Psoas muscle (tissue), 8 donors: ENCODE results near the gene POMC. TPM values are rescaled to one million over a fixed set of nuclear protein-coding genes. Genes with fewer than 3 reads are reported as not detected.
A peak's percentile ranks its signal among the peaks of the same experiment; 100 is the strongest.
"Not testable (repeated sequence)": the region's sequence is repeated elsewhere in the genome, so short reads cannot be mapped to it uniquely, and the experiment has no call there.

Experiments used
- ATAC-seq, 4 donors: fragments of 200-7000 bp; cut with Tn5 transposase; one replicate each; pipeline ENCODE4 v1.9.1; 2020; ENCODE audit warnings: moderate library complexity in 3 of 4, mild to moderate bottlenecking in 2 of 4
- DNase-seq, 2 donors: peaks; one replicate each; pipeline ENCODE4 v3.0.0-alpha.2; 2020
- H3K27ac ChIP-seq: fragments of 200-600 bp; one replicate; pipeline ENCODE4 v1.8.0; 2022
- H3K27me3 ChIP-seq, 3 donors: fragments of 200-600 bp in 1 of 3; one replicate each; pipeline versions ENCODE4 v1.6.1 to v1.8.0; 2013 to 2022; ENCODE audit warnings: low read length in 2 of 3, mild to moderate bottlenecking in 2 of 3, moderate library complexity in 1 of 3; ENCODE audit not compliant: insufficient read depth in 3 of 3
- H3K36me3 ChIP-seq, 2 donors: fragments of 200-600 bp in 1 of 2; one replicate each; pipeline versions ENCODE4 v1.6.1 to v1.8.0; 2013 to 2022; ENCODE audit warnings: low read depth in 1 of 2, mild to moderate bottlenecking in 1 of 2, moderate library complexity in 1 of 2; ENCODE audit not compliant: insufficient read depth in 1 of 2
- H3K4me1 ChIP-seq: fragments of 200-600 bp; one replicate; pipeline ENCODE4 v1.8.0; 2022
- H3K4me3 ChIP-seq: fragments of 200-600 bp; one replicate; pipeline ENCODE4 v1.8.0; 2022; ENCODE audit warnings: mild to moderate bottlenecking
- H3K9me3 ChIP-seq: fragments of 200-600 bp; one replicate; pipeline ENCODE4 v1.8.0; 2022
- CTCF ChIP-seq: fragments of 200-600 bp; IDR thresholded peaks from one replicate; pipeline ENCODE4 v1.8.0; 2022; ENCODE audit warnings: antibody characterized with exemption
- WGBS, 3 donors: extraction: QIAGEN DNeasy Blood & Tissue Kit; methylation state at CpG; one replicate each; pipeline versions ENCODE4 v1.1.6 to v1.1.7; 2013; 5-methylcytosine and 5-hydroxymethylcytosine counted together
- intact Hi-C, 2 donors: fragments of 100-400 bp; cut with DNase I; formaldehyde crosslinking; loops; one replicate each; pipeline versions ENCODE4 v1.11.0 to v1.14.2; 2022
- polyA plus RNA-seq, 3 donors: library from polyadenylated mRNA; stranded (reverse); fragments of 200-250 nt; gene quantifications; one replicate each; pipeline ENCODE4 v1.2.3, GENCODE V29; 2013
- total RNA-seq, 4 donors: library from RNA; stranded (reverse); fragmentation: NEBNext Ultra II Directional in 2 of 4; extraction: Animal tissue kit (Norgen Biotek cat#: 25700) in 2 of 4; gene quantifications; one replicate each; pipeline versions ENCODE4 v1.2.1 to v1.2.4, GENCODE V29; 2021 to 2023
- donor health status: healthy with polysubstance abuse.
- donor health status: DM: no; HTN: no; CAD: no; lungs with moderate emphysema.
- donor health status: Bipolar disorder and iron deficiency.
- donor health status: healthy.
- donor health status: DM: yes; HTN: yes; CAD: no.
- donor health status: DM: no; HTN: no; CAD: no.
- donor health status: DM: no; HTN: no; CAD: no.
- donor health status: DM: yes; HTN: yes; CAD: no.

The POMC gene
- total and polyA plus RNA-seq, 7 donors: 1.8 to 15.2 (median 3.3) TPM

- H3K27ac ChIP-seq: no peak overlapping the region
- DNase-seq (peak in 1 of 2 donors; percentile 66), ATAC-seq (peak; percentile 46 to 75 (median 60))
- peaks cover 9% of the 10 kb centered on the region for H3K4me1 ChIP-seq
- intact Hi-C loops: no loop called here
- H3K27me3 ChIP-seq: peaks cover 0 to 53% (median 12%) of the 10 kb centered on the region in 3 donors
- no peak overlapping the region for H3K4me3 ChIP-seq
- H3K36me3 ChIP-seq: no peaks in the 10 kb centered on the region
- no peaks in the 10 kb centered on the region for H3K9me3 ChIP-seq
- WGBS, 3 donors: 63 to 76% (median 63%) methylated on average over 10 of the region's 10 CpGs
- no peak for TF ChIP-seq CTCF
Observed at GRCh38 chr2:25165992-25166875, 2.1 kb downstream of the POMC start.

- Histone ChIP-seq H3K27ac (no peak overlapping the region), H3K36me3 (no peaks in the 10 kb centered on the region), H3K4me3 (no peak overlapping the region), H3K9me3 (no peaks in the 10 kb centered on the region), H3K27me3 (peaks cover 0 to 41% (median 11%) of the 10 kb centered on the region in 3 donors), H3K4me1 (peaks cover 9% of the 10 kb centered on the region)
- no peak for DNase-seq
- intact Hi-C loops: no loop called here
- ATAC-seq: no peak
- TF ChIP-seq CTCF: no peak
- WGBS, 3 donors: 66 to 69% (median 68%) methylated on average over 8 of the region's 8 CpGs
Observed at GRCh38 chr2:25164561-25164960, 3.8 kb downstream of the POMC start.

DNA sequence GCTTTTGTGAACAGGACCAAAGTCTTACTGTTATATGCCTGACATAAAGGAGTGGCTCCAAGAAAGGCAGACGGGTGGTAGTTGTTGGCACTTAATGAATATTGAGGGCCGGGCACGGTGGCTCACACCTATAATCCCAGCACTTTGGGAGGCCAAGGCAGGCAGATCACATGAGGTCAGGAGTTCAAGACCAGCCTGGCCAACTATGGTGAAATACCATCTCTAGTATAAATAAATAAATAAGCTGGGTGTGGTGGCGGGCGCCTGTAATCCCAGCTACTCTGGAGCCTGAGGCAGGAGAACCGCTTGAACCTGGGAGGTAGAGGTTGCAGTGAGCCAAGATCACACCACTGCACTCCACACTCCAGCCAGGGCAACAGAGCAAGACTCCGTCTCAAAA is 6.3 kb downstream of the POMC start:
- H3K9me3 ChIP-seq, intact Hi-C loops, H3K4me3 ChIP-seq, ATAC-seq, DNase-seq, H3K4me1 ChIP-seq, H3K36me3 ChIP-seq, H3K27ac ChIP-seq: not testable (repeated sequence)
- H3K27me3 ChIP-seq: peaks cover 0 to 16% (median 3%) of the 10 kb centered on the region in 3 donors
- 97 to 98% (median 98%) methylated on average over 7 of the region's 7 CpGs for WGBS, 3 donors

- WGBS, 3 donors: 52 to 57% (median 56%) methylated on average over 58 to 69 of the region's 69 CpGs
- Histone ChIP-seq H3K27me3 (peaks cover 0 to 8% (median 3%) of the 10 kb centered on the region in 3 donors), H3K4me3 (peak overlapping the region; percentile 62), H3K4me1 (no peaks in the 10 kb centered on the region), H3K27ac (peak overlapping the region; percentile 58), H3K36me3 (no peaks in the 10 kb centered on the region), H3K9me3 (no peaks in the 10 kb centered on the region)
- no peak for TF ChIP-seq CTCF
- peak; percentile 73 to 79 for DNase-seq
- peak; percentile 40 to 77 (median 64) for ATAC-seq
- intact Hi-C loops: no loop called here
Observed at GRCh38 chr2:25161055-25161781, 7.2 kb downstream of the POMC start.

DNA sequence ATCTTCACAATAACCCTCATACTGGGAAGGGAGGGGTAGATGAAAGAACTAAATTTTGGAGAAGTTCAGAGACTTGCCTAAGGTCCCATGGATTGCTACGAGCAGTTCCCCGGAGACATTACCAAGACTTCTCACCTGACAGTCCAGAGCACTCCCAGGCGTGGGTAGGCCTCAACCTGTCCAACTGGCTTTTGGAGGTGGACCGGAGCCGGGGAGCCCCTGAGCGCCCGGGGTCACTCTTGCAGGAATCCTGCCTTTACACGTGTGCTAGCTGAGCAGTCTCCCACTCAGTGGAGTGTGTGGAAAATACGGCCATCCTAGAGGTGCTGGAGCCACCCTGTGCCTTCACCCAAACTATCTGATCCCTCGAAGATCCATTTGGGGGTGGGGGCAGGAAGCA is 8.0 kb downstream of the POMC start:
- Histone ChIP-seq H3K27ac (no peak overlapping the region), H3K4me3 (peak overlapping the region; percentile 62)
- intact Hi-C loops: no loop called here

More for the DNA sequence above, 8.0 kb downstream of the POMC start:
- Histone ChIP-seq H3K36me3 (no peaks in the 10 kb centered on the region), H3K27me3 (peaks cover 0 to 3% (median 2%) of the 10 kb centered on the region in 3 donors), H3K4me1 (no peaks in the 10 kb centered on the region), H3K9me3 (no peaks in the 10 kb centered on the region)
- no peak for DNase-seq
- peak in 1 of 4 donors; percentile 8 for ATAC-seq
- WGBS, 3 donors: 94 to 98% (median 95%) methylated on average over 10 of the region's 10 CpGs
- TF ChIP-seq CTCF: no peak
